ENCODE results near the gene ASMTL. TPM values are rescaled to one million over a fixed set of nuclear protein-coding genes. Genes with fewer than 3 reads are reported as not detected.
A peak's percentile ranks its signal among the peaks of the same experiment; 100 is the strongest.

The ASMTL gene
- total RNA-seq, 1 donor from 2014 or later, result 24.5 TPM

GRCh38 chrX:1387141-1387776, 65.5 kb downstream of the ASMTL start:
- Mint-ChIP-seq H3K27ac (no peak overlapping the region), H3K27me3 (no peaks in the 10 kb centered on the region), H3K9me3 (ENCODE audit: low read depth) (no peaks in the 10 kb centered on the region), H3K4me1 (ENCODE audit: low read depth) (peaks cover 10% of the 10 kb centered on the region), H3K36me3 (ENCODE audit: insufficient read depth) (peaks cover 37% of the 10 kb centered on the region), H3K4me3 (ENCODE audit: low read depth) (no peak overlapping the region)
- TF ChIP-seq CTCF (IDR thresholded peaks at IDR 0.05; ENCODE audit: unreplicated experiment), result no peak
- no peak for DNase-seq (ENCODE audit: low spot score, unreplicated experiment)

- Mint-ChIP-seq H3K4me1 (ENCODE audit: low read depth) (peaks cover 10% of the 10 kb centered on the region), H3K9me3 (ENCODE audit: low read depth) (no peaks in the 10 kb centered on the region), H3K27ac (peak overlapping the region; percentile 81), H3K4me3 (ENCODE audit: low read depth) (no peak overlapping the region), H3K27me3 (no peaks in the 10 kb centered on the region), H3K36me3 (ENCODE audit: insufficient read depth) (peaks cover 37% of the 10 kb centered on the region)
- no peak for DNase-seq (ENCODE audit: low spot score, unreplicated experiment)
- no peak for TF ChIP-seq CTCF (IDR thresholded peaks at IDR 0.05; ENCODE audit: unreplicated experiment)
Measured at GRCh38 chrX:1386338-1387127, 66.2 kb downstream of the ASMTL start.

- Mint-ChIP-seq H3K36me3 (ENCODE audit: insufficient read depth) (peaks cover 34% of the 10 kb centered on the region), H3K4me3 (ENCODE audit: low read depth) (no peak overlapping the region), H3K27ac (peak overlapping the region; percentile 84), H3K9me3 (ENCODE audit: low read depth) (no peaks in the 10 kb centered on the region), H3K4me1 (ENCODE audit: low read depth) (peaks cover 4% of the 10 kb centered on the region), H3K27me3 (no peaks in the 10 kb centered on the region)
- no peak for TF ChIP-seq CTCF (IDR thresholded peaks at IDR 0.05; ENCODE audit: unreplicated experiment)
- no peak for DNase-seq (ENCODE audit: low spot score, unreplicated experiment)
Measured at GRCh38 chrX:1385253-1386223, 67.2 kb downstream of the ASMTL start.

- Mint-ChIP-seq H3K9me3 (ENCODE audit: low read depth) (no peaks in the 10 kb centered on the region), H3K27ac (peak overlapping the region; percentile 84), H3K4me1 (ENCODE audit: low read depth) (peaks cover 4% of the 10 kb centered on the region), H3K36me3 (ENCODE audit: insufficient read depth) (peaks cover 32% of the 10 kb centered on the region), H3K27me3 (no peaks in the 10 kb centered on the region), H3K4me3 (ENCODE audit: low read depth) (no peak overlapping the region)
- DNase-seq (ENCODE audit: low spot score, unreplicated experiment), result no peak
- no peak for TF ChIP-seq CTCF (IDR thresholded peaks at IDR 0.05; ENCODE audit: unreplicated experiment)
Measured at GRCh38 chrX:1384658-1385252, 68.0 kb downstream of the ASMTL start.
